CD8-positive, alpha-beta memory T cell (primary cell): ENCODE measurements around the gene RAET1G. TPM values are rescaled to one million over a fixed set of nuclear protein-coding genes. Genes with fewer than 3 reads are reported as not detected.

ENCODE experiments used
- CTCF ChIA-PET: fragments of 350-600 bp; sonication (Branson Sonifier 250); formaldehyde crosslinking; loops from one replicate; lab custom pipeline; 2021; ENCODE audit warnings: antibody characterized with exemption; lab: Charles Lee
- POLR2A ChIA-PET: fragments of 350-600 bp; sonication (Branson Sonifier 250); formaldehyde crosslinking; loops from one replicate; lab custom pipeline; 2021; ENCODE audit warnings: antibody characterized with exemption; lab: Charles Lee
- DNase-seq, 5 donors: peaks; one replicate each; pipeline versions ENCODE4 v3.0.0 to v3.0.0-alpha.2; 2020 to 2022; ENCODE audit warnings: mixed read lengths in 1 of 5
- H3K27ac ChIP-seq: one replicate; pipeline ENCODE4 v1.7.0; 2013; ENCODE audit warnings: low read depth, mild to moderate bottlenecking, low read length, moderate library complexity
- H3K27me3 ChIP-seq: 2 replicates; pipeline ENCODE4 v1.7.0; 2013; ENCODE audit warnings: low read length, mild to moderate bottlenecking; ENCODE audit not compliant: insufficient read depth, poor library complexity, severe bottlenecking
- H3K36me3 ChIP-seq: 2 replicates; pipeline ENCODE4 v1.7.0; 2013; ENCODE audit warnings: mild to moderate bottlenecking, low read length, moderate library complexity; ENCODE audit not compliant: insufficient read depth
- H3K4me1 ChIP-seq: 2 replicates; pipeline ENCODE4 v1.7.0; 2013; ENCODE audit warnings: mild to moderate bottlenecking, low read length, moderate library complexity; ENCODE audit not compliant: insufficient read depth
- H3K4me3 ChIP-seq: 2 replicates; pipeline ENCODE4 v1.7.0; 2013; ENCODE audit warnings: mild to moderate bottlenecking, low read length
- H3K9me3 ChIP-seq: 2 replicates; pipeline ENCODE4 v1.7.0; 2013; ENCODE audit warnings: mild to moderate bottlenecking, low read length
- H3K27ac Mint-ChIP-seq, 8 donors: one replicate each; pipeline ENCODE4 v1.8.0; 2020 to 2021; ENCODE audit warnings: mixed read lengths in 8 of 8, mild to moderate bottlenecking in 6 of 8, inconsistent platforms in 3 of 8, moderate library complexity in 3 of 8
- H3K27me3 Mint-ChIP-seq, 2 donors: one replicate each; pipeline ENCODE4 v1.8.0; 2020 to 2021; ENCODE audit warnings: mixed read lengths in 2 of 2, mild to moderate bottlenecking in 1 of 2, moderate library complexity in 1 of 2
- H3K36me3 Mint-ChIP-seq, 3 donors: one replicate each; pipeline ENCODE4 v1.8.0; 2020 to 2021; ENCODE audit warnings: mixed read lengths in 3 of 3, inconsistent platforms in 1 of 3, mild to moderate bottlenecking in 1 of 3
- H3K4me1 Mint-ChIP-seq, 3 donors: one replicate each; pipeline ENCODE4 v1.8.0; 2020 to 2021; ENCODE audit warnings: mixed read lengths in 3 of 3, inconsistent platforms in 1 of 3, mild to moderate bottlenecking in 1 of 3
- H3K4me3 Mint-ChIP-seq, 7 donors: one replicate each; pipeline ENCODE4 v1.8.0; 2020 to 2021; ENCODE audit warnings: mixed read lengths in 7 of 7, mild to moderate bottlenecking in 6 of 7, moderate library complexity in 4 of 7, inconsistent platforms in 2 of 7
- H3K9me3 Mint-ChIP-seq, 5 donors: one replicate each; pipeline ENCODE4 v1.8.0; 2020 to 2022; ENCODE audit warnings: mixed read lengths in 5 of 5, mild to moderate bottlenecking in 3 of 5, moderate library complexity in 2 of 5, inconsistent platforms in 1 of 5
- polyA plus RNA-seq: library from polyadenylated mRNA; unstranded; fragments of 300-500 nt; fragmentation: Illumina TruSeq; gene quantifications from one replicate; pipeline ENCODE4 v1.2.3, GENCODE V29; 2021
- total RNA-seq, 2 experiments: library from RNA; stranded (reverse); gene quantifications; one replicate each; pipeline ENCODE4 v1.2.3, GENCODE V29; 2021

Gene RAET1G
- total and polyA plus RNA-seq, 3 experiments from 2014 or later: not detected

DNA sequence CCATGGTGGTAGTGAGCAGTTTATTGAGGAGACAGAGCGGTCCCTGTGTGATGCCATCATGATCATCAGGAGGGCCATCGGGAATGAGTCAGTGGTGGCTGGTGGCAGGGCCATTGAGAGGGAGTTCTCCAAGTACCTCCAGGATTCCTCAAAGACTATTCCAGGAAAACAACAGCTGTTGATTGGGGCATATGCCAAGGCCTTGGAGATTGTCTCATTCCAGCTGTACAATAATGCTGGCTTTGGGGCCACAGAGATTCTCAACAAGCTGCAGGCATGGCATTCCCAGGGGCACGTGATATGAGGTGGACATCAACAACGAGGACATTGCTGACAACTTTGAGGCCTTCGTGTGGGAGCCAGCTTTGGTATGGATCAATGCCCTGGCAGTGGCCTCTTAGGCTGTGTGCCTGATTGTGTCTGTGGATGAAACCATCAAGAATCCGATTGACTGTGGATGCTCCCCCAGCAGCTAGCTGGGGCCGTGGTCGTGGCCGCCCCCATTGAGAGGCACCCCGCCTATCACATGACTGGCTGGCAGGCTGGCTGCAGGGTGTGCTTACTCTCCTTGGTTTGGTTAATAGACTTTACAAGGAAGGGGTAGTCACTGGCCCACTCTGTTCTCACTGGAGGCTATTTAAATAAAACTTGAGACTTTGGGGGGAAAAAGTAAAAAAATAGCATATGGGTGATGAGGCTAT is 41.7 kb downstream of the RAET1G start:
- Histone ChIP-seq H3K27me3 (peaks cover 13% of the 10 kb centered on the region), H3K4me1 (no peaks in the 10 kb centered on the region), H3K4me3 (no peak overlapping the region), H3K36me3 (no peaks in the 10 kb centered on the region), H3K27ac (no peak overlapping the region), H3K9me3 (no peaks in the 10 kb centered on the region)
- Mint-ChIP-seq H3K9me3 (peaks cover 0 to 5% (median 0%) of the 10 kb centered on the region in 5 donors), H3K4me3 (no peak overlapping the region), H3K27ac (no peak overlapping the region), H3K27me3 (peaks cover 40 to 69% of the 10 kb centered on the region in 2 donors), H3K36me3 (peaks cover 0 to 7% (median 2%) of the 10 kb centered on the region in 3 donors), H3K4me1 (no peaks in the 10 kb centered on the region)
- ChIA-PET CTCF (no interaction called here), POLR2A (no interaction called here)
- DNase-seq: no peak

DNA sequence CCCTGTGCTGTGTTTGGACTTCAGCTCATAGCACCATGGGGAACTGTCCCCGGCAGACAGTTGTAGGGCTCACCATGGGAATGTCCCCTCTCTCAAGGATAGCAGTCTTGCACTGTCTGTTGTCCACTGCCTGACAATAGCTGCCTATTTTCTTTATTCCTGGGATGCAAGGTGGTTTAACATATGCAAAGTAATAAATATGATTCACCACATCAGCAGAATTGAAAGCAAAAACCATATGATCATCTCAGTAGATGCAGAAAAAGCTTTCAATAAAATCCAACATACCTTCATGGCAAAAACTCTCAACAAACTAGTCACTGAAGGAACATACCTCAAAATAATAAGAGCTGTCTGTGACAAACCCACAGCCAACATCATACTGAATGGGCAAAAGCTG is 45.3 kb downstream of the RAET1G start:
- H3K9me3 ChIP-seq: no peaks in the 10 kb centered on the region
- H3K27me3 Mint-ChIP-seq: peaks cover 38 to 77% of the 10 kb centered on the region in 2 donors
- H3K36me3 ChIP-seq: no peaks in the 10 kb centered on the region
- H3K36me3 Mint-ChIP-seq: peaks cover 0 to 11% (median 2%) of the 10 kb centered on the region in 3 donors
- H3K4me3 ChIP-seq: no peak overlapping the region
- ChIA-PET CTCF (no interaction called here), POLR2A (no interaction called here)
- peaks cover 22% of the 10 kb centered on the region for H3K27me3 ChIP-seq
- no peak overlapping the region for H3K4me3 Mint-ChIP-seq
- H3K27ac Mint-ChIP-seq: no peak overlapping the region
- peaks cover 0 to 10% (median 4%) of the 10 kb centered on the region in 5 donors for H3K9me3 Mint-ChIP-seq
- H3K27ac ChIP-seq: no peak overlapping the region
- H3K4me1 ChIP-seq: no peaks in the 10 kb centered on the region
- no peak for DNase-seq
- no peaks in the 10 kb centered on the region for H3K4me1 Mint-ChIP-seq

DNA sequence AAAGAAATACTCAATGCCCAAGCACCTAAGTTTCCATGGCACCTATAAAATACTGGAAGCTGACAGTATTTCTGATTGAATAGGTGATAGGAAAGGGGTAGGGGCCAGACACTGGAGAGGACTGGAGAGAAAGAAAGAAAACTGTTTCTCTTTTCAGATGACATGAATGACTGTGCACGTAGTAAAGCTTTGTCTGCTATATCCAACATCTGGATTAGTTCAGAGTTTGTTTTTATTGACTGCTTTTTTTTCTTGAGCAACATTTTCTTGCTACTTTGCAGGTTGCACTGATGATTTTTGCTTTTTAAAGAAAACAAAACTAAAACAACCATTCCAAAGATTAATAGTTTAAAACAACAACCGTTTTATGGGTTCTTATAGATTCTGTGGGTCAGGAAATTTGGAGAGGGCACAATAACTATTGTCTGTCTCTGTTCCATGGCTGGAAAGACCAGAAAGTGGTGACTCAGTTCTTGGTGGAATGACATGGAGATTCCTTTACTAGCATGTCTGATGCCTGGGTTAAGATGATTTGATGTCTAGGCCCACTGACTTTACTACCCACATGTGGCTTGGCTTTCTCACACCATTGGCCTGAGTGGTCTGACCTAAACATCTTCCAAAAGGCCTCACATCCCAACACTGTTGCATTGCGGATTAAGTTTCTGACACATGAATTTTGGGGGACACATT is 46.5 kb downstream of the RAET1G start:
- H3K9me3 Mint-ChIP-seq: peaks cover 0 to 18% (median 4%) of the 10 kb centered on the region in 5 donors
- no peak overlapping the region for H3K4me3 Mint-ChIP-seq
- Histone ChIP-seq H3K36me3 (no peaks in the 10 kb centered on the region), H3K27me3 (peaks cover 22% of the 10 kb centered on the region), H3K4me1 (no peaks in the 10 kb centered on the region), H3K4me3 (no peak overlapping the region), H3K27ac (no peak overlapping the region), H3K9me3 (no peaks in the 10 kb centered on the region)
- H3K27ac Mint-ChIP-seq: no peak overlapping the region
- DNase-seq: no peak
- no peaks in the 10 kb centered on the region for H3K4me1 Mint-ChIP-seq
- peaks cover 0 to 11% (median 2%) of the 10 kb centered on the region in 3 donors for H3K36me3 Mint-ChIP-seq
- peaks cover 36 to 78% of the 10 kb centered on the region in 2 donors for H3K27me3 Mint-ChIP-seq
- POLR2A ChIA-PET: no interaction called here
- CTCF ChIA-PET: no interaction called here

DNA sequence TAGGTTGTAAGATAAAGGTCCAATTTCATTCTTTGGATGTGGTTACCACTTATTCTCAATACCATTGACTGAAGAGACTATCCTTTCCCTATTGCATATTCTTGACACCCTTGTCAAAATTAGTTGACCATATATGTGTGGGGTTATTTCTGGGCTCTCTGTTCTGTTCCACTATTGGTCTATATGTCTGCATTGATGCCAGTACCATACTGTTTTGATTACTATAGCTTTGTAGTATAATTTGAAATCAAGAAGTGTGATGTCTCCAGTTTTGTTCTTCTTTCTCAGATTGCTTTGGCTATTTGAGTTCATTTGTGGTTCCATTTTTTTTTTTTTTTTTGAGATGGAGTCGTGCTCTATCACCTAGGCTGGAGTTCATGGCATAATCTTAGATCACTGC is 50.7 kb downstream of the RAET1G start:
- Mint-ChIP-seq H3K36me3 (peaks cover 0 to 4% (median 0%) of the 10 kb centered on the region in 3 donors), H3K27ac (no peak overlapping the region), H3K4me1 (no peaks in the 10 kb centered on the region), H3K4me3 (no peak overlapping the region), H3K9me3 (peaks cover 0 to 13% (median 4%) of the 10 kb centered on the region in 5 donors), H3K27me3 (peaks cover 17 to 47% of the 10 kb centered on the region in 2 donors)
- H3K4me1 ChIP-seq: no peaks in the 10 kb centered on the region
- H3K27me3 ChIP-seq: peaks cover 11% of the 10 kb centered on the region
- H3K4me3 ChIP-seq: no peak overlapping the region
- no peak for DNase-seq
- H3K27ac ChIP-seq: no peak overlapping the region
- no peaks in the 10 kb centered on the region for H3K36me3 ChIP-seq
- CTCF ChIA-PET: no interaction called here
- POLR2A ChIA-PET: no interaction called here
- no peaks in the 10 kb centered on the region for H3K9me3 ChIP-seq

DNA sequence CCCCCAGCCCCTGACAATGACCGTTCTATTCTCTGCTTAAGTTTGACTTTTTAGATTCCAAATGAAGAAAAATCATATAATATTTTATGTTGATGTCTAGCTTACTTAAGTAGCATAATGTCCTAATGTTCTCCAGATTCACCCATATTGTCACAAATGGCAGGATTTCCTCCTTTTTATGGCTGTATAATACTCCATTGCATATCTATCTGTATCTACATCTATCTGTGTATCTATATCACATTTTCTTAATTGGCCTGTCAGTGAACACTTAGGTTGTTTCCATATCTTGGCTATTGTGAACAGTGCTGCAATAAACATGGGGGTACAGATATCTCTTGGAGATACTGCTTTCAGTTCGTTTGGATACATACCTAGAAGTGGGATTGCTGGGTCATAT is 51.7 kb downstream of the RAET1G start:
- Mint-ChIP-seq H3K27me3 (peaks cover 10 to 37% of the 10 kb centered on the region in 2 donors), H3K9me3 (peaks cover 0 to 13% (median 4%) of the 10 kb centered on the region in 5 donors), H3K4me3 (no peak overlapping the region), H3K4me1 (no peaks in the 10 kb centered on the region), H3K27ac (no peak overlapping the region), H3K36me3 (peaks cover 0 to 4% (median 0%) of the 10 kb centered on the region in 3 donors)
- Histone ChIP-seq H3K4me1 (no peaks in the 10 kb centered on the region), H3K27me3 (peaks cover 9% of the 10 kb centered on the region), H3K4me3 (no peak overlapping the region), H3K27ac (no peak overlapping the region), H3K36me3 (no peaks in the 10 kb centered on the region), H3K9me3 (no peaks in the 10 kb centered on the region)
- POLR2A ChIA-PET: no interaction called here
- CTCF ChIA-PET: interaction anchor here (1.2 kb wide), 1 partner anchor 36 kb away, joined by 3 read pairs; no protein-coding TSS in a partner anchor
- DNase-seq: no peak

DNA sequence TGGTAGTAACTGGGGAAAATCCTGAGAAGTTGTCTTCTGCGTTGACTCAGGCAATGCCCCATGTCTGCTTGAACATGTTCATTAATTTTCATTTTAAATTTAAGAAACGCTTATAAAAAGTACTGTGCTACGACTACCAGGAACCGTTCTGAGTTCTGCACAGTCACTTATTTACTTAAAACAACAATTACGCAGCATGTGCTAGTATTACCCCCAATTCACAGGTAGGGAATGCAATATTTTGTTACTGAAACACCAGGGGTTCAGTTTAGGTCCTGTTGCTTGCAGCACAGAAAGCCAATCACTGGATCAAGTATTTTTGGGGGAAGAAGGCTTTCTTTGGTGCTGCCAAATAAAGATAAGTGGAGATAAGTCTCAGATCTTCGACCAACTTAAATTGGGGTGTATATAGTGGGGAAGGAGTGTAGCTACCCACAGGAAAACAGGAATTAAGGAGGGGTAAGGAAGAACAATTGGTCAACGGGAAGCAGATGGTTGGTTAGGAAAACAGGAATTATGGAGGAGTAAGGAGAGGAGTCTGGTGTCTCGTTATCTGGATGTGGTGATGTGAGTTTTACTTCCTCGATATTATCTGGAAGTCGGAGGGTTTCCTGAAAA is 53.5 kb downstream of the RAET1G start:
- Histone ChIP-seq H3K9me3 (no peaks in the 10 kb centered on the region), H3K27ac (no peak overlapping the region), H3K36me3 (no peaks in the 10 kb centered on the region), H3K27me3 (no peaks in the 10 kb centered on the region), H3K4me3 (no peak overlapping the region), H3K4me1 (peaks cover 5% of the 10 kb centered on the region)
- ChIA-PET CTCF (interaction anchor here (0.6 kb wide), 1 partner anchor 42 kb away, joined by 3 read pairs; no protein-coding TSS in a partner anchor), POLR2A (no interaction called here)
- Mint-ChIP-seq H3K27ac (no peak overlapping the region), H3K4me1 (peaks cover 2 to 6% (median 6%) of the 10 kb centered on the region in 3 donors), H3K27me3 (peaks cover 8 to 28% of the 10 kb centered on the region in 2 donors), H3K36me3 (peaks cover 0 to 4% (median 0%) of the 10 kb centered on the region in 3 donors), H3K9me3 (peaks cover 0 to 13% (median 4%) of the 10 kb centered on the region in 5 donors), H3K4me3 (no peak overlapping the region)
- DNase-seq: no peak

DNA sequence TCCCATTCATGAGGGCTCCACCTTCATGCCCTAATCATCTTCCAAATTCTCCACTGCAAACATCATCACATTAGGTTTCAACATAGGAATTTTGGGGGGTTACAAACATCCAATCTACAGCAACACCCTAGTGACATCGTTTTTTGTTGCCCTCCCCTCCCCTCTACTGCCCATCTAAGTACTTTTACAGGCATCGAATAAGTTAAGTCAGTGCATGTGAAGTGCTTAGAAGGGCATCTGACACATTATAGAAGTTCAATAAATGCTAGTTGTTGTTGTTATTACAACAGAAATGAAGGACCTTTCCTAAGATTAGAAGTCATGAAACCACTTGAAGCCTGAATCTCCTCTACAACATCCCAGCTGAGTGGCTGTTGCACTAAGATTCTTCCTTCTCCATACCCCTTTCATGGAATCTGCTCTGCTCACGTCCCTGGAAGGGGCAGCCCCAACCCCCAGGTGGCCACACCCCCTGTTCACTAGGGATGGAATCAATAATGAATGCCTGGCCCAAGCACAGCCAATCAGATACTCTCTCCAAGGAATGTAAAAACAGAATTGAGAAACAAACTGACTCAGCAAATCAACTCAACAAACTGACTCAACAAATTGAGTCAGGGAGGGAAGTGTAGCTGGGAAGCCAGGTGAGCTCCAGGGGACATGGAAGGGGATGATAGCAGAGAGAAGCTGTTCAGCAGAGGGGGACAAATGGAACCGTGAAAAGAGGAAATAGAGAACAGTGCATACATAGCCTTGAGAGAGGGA is 54.9 kb downstream of the RAET1G start:
- DNase-seq: no peak
- Histone ChIP-seq H3K27ac (no peak overlapping the region), H3K27me3 (no peaks in the 10 kb centered on the region), H3K4me3 (no peak overlapping the region), H3K4me1 (peaks cover 6% of the 10 kb centered on the region), H3K9me3 (no peaks in the 10 kb centered on the region), H3K36me3 (no peaks in the 10 kb centered on the region)
- H3K9me3 Mint-ChIP-seq: peaks cover 0 to 8% (median 4%) of the 10 kb centered on the region in 5 donors
- no peak overlapping the region for H3K4me3 Mint-ChIP-seq
- H3K27ac Mint-ChIP-seq: no peak overlapping the region
- H3K4me1 Mint-ChIP-seq: peaks cover 3 to 8% (median 7%) of the 10 kb centered on the region in 3 donors
- H3K36me3 Mint-ChIP-seq: no peaks in the 10 kb centered on the region
- CTCF ChIA-PET: interaction anchor here (0.5 kb wide), 1 partner anchor 157 kb away, joined by 3 read pairs; no protein-coding TSS in a partner anchor
- peaks cover 3 to 15% of the 10 kb centered on the region in 2 donors for H3K27me3 Mint-ChIP-seq
- POLR2A ChIA-PET: no interaction called here
